HEK293 (cell line): Measurements from ENCODE around the gene LPO.

ENCODE experiments used
- CTCF ChIP-seq: fragments of 450-650 bp; formaldehyde crosslinking; IDR thresholded peaks from 2 replicates; pipeline ENCODE4 v1.5.1; 2016; ENCODE audit warnings: missing biosample characterization, missing genetic modification characterization
- PRDM4 ChIP-seq: fragments of 450-650 bp; formaldehyde crosslinking; IDR thresholded peaks from 2 replicates; pipeline ENCODE4 v1.5.1; 2017; ENCODE audit warnings: missing biosample characterization, missing genetic modification characterization
- ZNF610 ChIP-seq: fragments of 450-650 bp; formaldehyde crosslinking; IDR thresholded peaks from 2 replicates; pipeline ENCODE4 v1.5.1; 2016; ENCODE audit warnings: missing biosample characterization, missing genetic modification characterization, borderline replicate concordance

GRCh38 chr17:58217766-58218165 lies 20.6 kb upstream of the LPO start:
- TF ChIP-seq ZNF610 (tag by site-specific recombination) (no peak), PRDM4 (tag by site-specific recombination) (no peak), CTCF (tag by site-specific recombination) (no peak)
